OCI-LY3 (cell line): ENCODE results near the gene FES.

Experiments
- CTCF ChIP-seq: fragments of 200-600, 300-600 bp; sonication (generic); IDR thresholded peaks from 2 replicates; pipeline ENCODE4 v1.5.1; 2014; ENCODE audit warnings: antibody characterized with exemption, low read length, low read depth
- EZH2phosphoT487 ChIP-seq: fragments of 200-600 bp; shearing (Covaris generic); IDR thresholded peaks from 2 replicates; pipeline ENCODE4 v1.6.1; 2018; ENCODE audit warnings: antibody characterized with exemption, mixed run types, low read depth

GRCh38 chr15:90942354-90943120 lies 58.2 kb downstream of the FES start:
- TF ChIP-seq CTCF (no peak), EZH2phosphoT487 (no peak)
